PC-9 (cell line): Measurements from ENCODE around the gene IFNGR2. TPM values are rescaled to one million over a fixed set of nuclear protein-coding genes. Genes with fewer than 3 reads are reported as not detected.

Source experiments
- BruUV-seq: library from RNA; stranded (reverse); fragments of 400-500 nt; replicated peaks from 2 replicates; lab custom pipeline; 2021; lab: Mats Ljungman, UMichigan
- CTCF ChIA-PET: fragments of 300-600 bp; sonication (Branson Sonifier 250); formaldehyde crosslinking; loops from one replicate; lab custom pipeline; 2022; ENCODE audit warnings: antibody characterized with exemption; lab: Charles Lee
- POLR2A ChIA-PET: fragments of 300-600 bp; sonication (Branson Sonifier 250); formaldehyde crosslinking; loops from one replicate; lab custom pipeline; 2022; ENCODE audit warnings: antibody characterized with exemption; ENCODE audit not compliant: unreplicated experiment; lab: Charles Lee
- DNase-seq, 2 experiments: peaks; one replicate each; pipeline versions ENCODE4 v3.0.0 to v3.0.0-alpha.2; 2015 to 2022; ENCODE audit warnings: mixed read lengths in 1 of 2
- H2AFZ ChIP-seq: fragments of 200-600 bp; sonication (generic); 2 replicates; pipeline ENCODE4 v1.8.1; 2017; ENCODE audit warnings: antibody characterized with exemption
- H3F3A ChIP-seq: fragments of 200-600 bp; sonication (generic); 2 replicates; pipeline ENCODE4 v1.8.1; 2017; ENCODE audit warnings: antibody characterized with exemption, mild to moderate bottlenecking, low read depth; ENCODE audit not compliant: insufficient read depth
- H3K27ac ChIP-seq: fragments of 200-600 bp; sonication (generic); 2 replicates; pipeline ENCODE4 v1.6.1; 2016; ENCODE audit warnings: mixed run types
- H3K27me3 ChIP-seq: fragments of 200-600 bp; sonication (generic); 2 replicates; pipeline ENCODE4 v1.6.1; 2016; ENCODE audit warnings: low read depth, mixed run types; ENCODE audit not compliant: insufficient read depth
- H3K36me3 ChIP-seq: fragments of 200-600 bp; sonication (generic); 2 replicates; pipeline ENCODE4 v1.6.1; 2016; ENCODE audit warnings: low read depth, mixed run types
- H3K4me1 ChIP-seq: fragments of 200-600 bp; sonication (generic); replicated peaks from 2 replicates; pipeline ENCODE4 v1.6.1; 2016; ENCODE audit warnings: mixed run types; ENCODE audit not compliant: insufficient read depth
- H3K4me2 ChIP-seq: fragments of 200-600 bp; sonication (generic); 2 replicates; pipeline ENCODE4 v1.6.1; 2017; ENCODE audit warnings: mixed run types
- H3K4me3 ChIP-seq: fragments of 200-600 bp; sonication (generic); 2 replicates; pipeline ENCODE4 v1.6.1; 2016; ENCODE audit warnings: mixed run types
- H3K79me2 ChIP-seq: fragments of 200-600 bp; sonication (generic); 2 replicates; pipeline ENCODE4 v1.6.1; 2017; ENCODE audit warnings: low read depth, mixed run types
- H3K9me2 ChIP-seq: fragments of 200-600 bp; sonication (generic); 2 replicates; pipeline ENCODE4 v1.8.1; 2017; ENCODE audit warnings: mild to moderate bottlenecking; ENCODE audit not compliant: insufficient read depth
- H3K9me3 ChIP-seq: fragments of 200-600 bp; sonication (generic); 2 replicates; pipeline ENCODE4 v1.8.1; 2016; ENCODE audit warnings: low read depth; ENCODE audit not compliant: insufficient read depth
- H4K20me1 ChIP-seq: fragments of 200-600 bp; sonication (generic); 2 replicates; pipeline ENCODE4 v1.8.1; 2017; ENCODE audit not compliant: insufficient read depth
- EZH2 ChIP-seq: fragments of 200-600 bp; sonication (generic); IDR thresholded peaks from 2 replicates; pipeline ENCODE4 v1.8.0; 2017; ENCODE audit warnings: antibody characterized with exemption, low read depth
- intact Hi-C: fragments of 100-400 bp; cut with micrococcal nuclease; formaldehyde crosslinking; loops from one replicate; pipeline ENCODE4 v1.10.0; 2022; ENCODE audit not compliant: unreplicated experiment
- total RNA-seq: library from RNA; stranded (reverse); gene quantifications from 2 replicates; pipeline ENCODE4 v1.2.3, GENCODE V29; 2021
- TF ChIP-seq, protein P1 (sequence below): fragments of 200-600 bp; sonication (generic); conservative IDR thresholded peaks from 2 replicates; pipeline ENCODE4 v1.6.1; 2017; ENCODE audit warnings: mixed run types, antibody characterized with exemption, mild to moderate bottlenecking, moderate library complexity

Gene IFNGR2
- total RNA-seq, 1 experiment from 2014 or later, result 16.0 TPM

DNA sequence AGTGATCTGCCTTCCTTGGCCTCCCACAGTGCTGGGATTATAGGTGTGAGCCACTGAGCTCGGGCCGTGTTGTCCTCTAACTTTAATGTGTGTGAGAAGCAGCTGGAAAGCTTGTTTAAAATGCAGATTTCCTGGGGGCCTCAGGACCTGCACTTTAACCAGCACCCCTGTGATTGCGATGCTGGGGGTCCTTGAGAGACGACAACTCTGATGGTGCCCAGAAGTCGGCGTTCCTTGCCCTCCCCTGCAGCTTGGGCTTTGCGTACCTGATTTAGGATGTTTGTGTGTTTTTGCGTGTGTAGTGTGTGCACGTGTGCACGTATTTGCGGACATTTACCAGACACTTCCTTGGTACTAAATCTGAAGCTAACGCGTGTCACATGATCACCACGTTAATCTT is 10.9 kb downstream of the IFNGR2 start:
- no peak overlapping the region for H3K4me3 ChIP-seq
- H3K4me2 ChIP-seq, result no peak overlapping the region
- no peaks in the 10 kb centered on the region for H3K36me3 ChIP-seq
- no peak overlapping the region for H3K27ac ChIP-seq
- H3K4me1 ChIP-seq, result peaks cover 10% of the 10 kb centered on the region
- H3K79me2 ChIP-seq, result peaks cover 48% of the 10 kb centered on the region
- POLR2A ChIA-PET, result no interaction called here
- H3K9me2 ChIP-seq, result no peaks in the 10 kb centered on the region
- no peak for TF ChIP-seq EZH2
- TF ChIP-seq, protein P1, sequence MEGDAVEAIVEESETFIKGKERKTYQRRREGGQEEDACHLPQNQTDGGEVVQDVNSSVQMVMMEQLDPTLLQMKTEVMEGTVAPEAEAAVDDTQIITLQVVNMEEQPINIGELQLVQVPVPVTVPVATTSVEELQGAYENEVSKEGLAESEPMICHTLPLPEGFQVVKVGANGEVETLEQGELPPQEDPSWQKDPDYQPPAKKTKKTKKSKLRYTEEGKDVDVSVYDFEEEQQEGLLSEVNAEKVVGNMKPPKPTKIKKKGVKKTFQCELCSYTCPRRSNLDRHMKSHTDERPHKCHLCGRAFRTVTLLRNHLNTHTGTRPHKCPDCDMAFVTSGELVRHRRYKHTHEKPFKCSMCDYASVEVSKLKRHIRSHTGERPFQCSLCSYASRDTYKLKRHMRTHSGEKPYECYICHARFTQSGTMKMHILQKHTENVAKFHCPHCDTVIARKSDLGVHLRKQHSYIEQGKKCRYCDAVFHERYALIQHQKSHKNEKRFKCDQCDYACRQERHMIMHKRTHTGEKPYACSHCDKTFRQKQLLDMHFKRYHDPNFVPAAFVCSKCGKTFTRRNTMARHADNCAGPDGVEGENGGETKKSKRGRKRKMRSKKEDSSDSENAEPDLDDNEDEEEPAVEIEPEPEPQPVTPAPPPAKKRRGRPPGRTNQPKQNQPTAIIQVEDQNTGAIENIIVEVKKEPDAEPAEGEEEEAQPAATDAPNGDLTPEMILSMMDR, result no peak
- no peak for DNase-seq
- no peaks in the 10 kb centered on the region; the same call in 1 of the 2 replicates for H4K20me1 ChIP-seq
- H3F3A ChIP-seq, result no peaks in the 10 kb centered on the region
- no TSS peak for BruUV-seq
- H3K27me3 ChIP-seq, result no peaks in the 10 kb centered on the region
- CTCF ChIA-PET, result no interaction called here
- H3K9me3 ChIP-seq, result no peaks in the 10 kb centered on the region; the same call in 1 of the 2 replicates
- intact Hi-C loops, result no loop called here
- H2AFZ ChIP-seq, result no peak overlapping the region

DNA sequence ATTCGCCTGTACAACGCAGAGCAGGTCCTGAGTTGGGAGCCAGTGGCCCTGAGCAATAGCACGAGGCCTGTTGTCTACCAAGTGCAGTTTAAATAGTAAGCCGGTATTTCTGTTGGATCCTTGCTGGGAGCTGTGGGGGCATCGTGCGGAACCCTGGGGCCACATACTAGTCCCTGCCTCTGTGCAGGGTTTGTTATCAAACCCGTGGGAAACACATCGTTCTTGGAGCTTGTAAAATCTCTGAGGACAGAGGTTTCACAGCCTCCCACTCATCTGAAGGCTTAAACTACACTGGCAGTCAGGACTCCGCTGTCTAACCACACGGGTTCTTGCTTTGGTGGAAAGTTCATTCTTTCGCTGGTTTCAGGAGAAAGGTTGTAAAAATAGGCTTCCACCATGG is 11.7 kb downstream of the IFNGR2 start:
- ChIA-PET POLR2A (no interaction called here), CTCF (no interaction called here)
- intact Hi-C loops, result no loop called here
- Histone ChIP-seq H3K36me3 (no peaks in the 10 kb centered on the region), H3K4me2 (no peak overlapping the region), H4K20me1 (no peaks in the 10 kb centered on the region; the same call in 1 of the 2 replicates), H3K27ac (no peak overlapping the region), H3K9me2 (no peaks in the 10 kb centered on the region), H3K27me3 (no peaks in the 10 kb centered on the region), H3F3A (no peaks in the 10 kb centered on the region), H3K4me1 (peaks cover 18% of the 10 kb centered on the region), H2AFZ (no peak overlapping the region), H3K79me2 (peaks cover 39% of the 10 kb centered on the region), H3K4me3 (no peak overlapping the region), H3K9me3 (no peaks in the 10 kb centered on the region; the same call in 1 of the 2 replicates)
- TF ChIP-seq, protein P1, result no peak
- TF ChIP-seq EZH2, result no peak
- BruUV-seq, result no TSS peak
- no peak for DNase-seq

DNA sequence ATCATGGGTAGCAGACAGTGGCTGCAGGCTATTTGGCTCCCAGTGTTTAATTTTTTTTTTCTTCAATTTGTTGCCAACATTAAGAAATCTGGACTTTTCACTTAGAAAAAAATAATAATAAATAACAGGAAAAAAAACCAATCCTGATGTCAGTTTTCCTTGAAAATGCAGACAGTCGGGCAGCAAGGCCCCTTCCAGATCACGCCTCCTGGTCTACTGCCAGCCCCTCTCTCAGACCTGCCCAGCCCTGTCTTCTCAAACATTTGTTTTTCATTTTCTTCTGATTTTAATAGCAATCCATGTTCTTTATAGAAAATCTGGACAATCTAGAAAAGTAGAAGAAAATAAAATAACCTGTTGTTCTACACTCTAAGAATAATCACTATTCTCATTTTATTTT is 15.5 kb downstream of the IFNGR2 start:
- no peaks in the 10 kb centered on the region for H3K9me2 ChIP-seq
- no peak overlapping the region for H3K4me2 ChIP-seq
- DNase-seq, result no peak
- CTCF ChIA-PET, result no interaction called here
- H3K27ac ChIP-seq, result no peak overlapping the region
- H3F3A ChIP-seq, result no peaks in the 10 kb centered on the region
- H4K20me1 ChIP-seq, result no peaks in the 10 kb centered on the region; the same call in 1 of the 2 replicates
- H3K79me2 ChIP-seq, result 0 out of 2 replicates have a peak, but pooled peaks cover 6% of the 10 kb centered on the region
- BruUV-seq, result no TSS peak
- no peak overlapping the region for H2AFZ ChIP-seq
- peaks cover 18% of the 10 kb centered on the region for H3K4me1 ChIP-seq
- intact Hi-C loops, result no loop called here
- H3K36me3 ChIP-seq, result 0 out of 2 replicates have a peak, but pooled peaks cover 10% of the 10 kb centered on the region
- H3K9me3 ChIP-seq, result no peaks in the 10 kb centered on the region; the same call in 1 of the 2 replicates
- TF ChIP-seq EZH2, result no peak
- TF ChIP-seq, protein P1, result no peak
- no peaks in the 10 kb centered on the region for H3K27me3 ChIP-seq
- POLR2A ChIA-PET, result no interaction called here
- H3K4me3 ChIP-seq, result no peak overlapping the region
